Raji (cell line): Measurements from ENCODE around the gene GRK6.
A peak's percentile ranks its signal among the peaks of the same experiment; 100 is the strongest.

ENCODE experiments used
- POLR2A ChIP-seq: IDR thresholded peaks from 2 replicates; pipeline ENCODE4 v1.6.1; 2011; ENCODE audit warnings: low read depth, low read length, control low read depth; ENCODE audit not compliant: insufficient read depth

The GRK6 gene

DNA sequence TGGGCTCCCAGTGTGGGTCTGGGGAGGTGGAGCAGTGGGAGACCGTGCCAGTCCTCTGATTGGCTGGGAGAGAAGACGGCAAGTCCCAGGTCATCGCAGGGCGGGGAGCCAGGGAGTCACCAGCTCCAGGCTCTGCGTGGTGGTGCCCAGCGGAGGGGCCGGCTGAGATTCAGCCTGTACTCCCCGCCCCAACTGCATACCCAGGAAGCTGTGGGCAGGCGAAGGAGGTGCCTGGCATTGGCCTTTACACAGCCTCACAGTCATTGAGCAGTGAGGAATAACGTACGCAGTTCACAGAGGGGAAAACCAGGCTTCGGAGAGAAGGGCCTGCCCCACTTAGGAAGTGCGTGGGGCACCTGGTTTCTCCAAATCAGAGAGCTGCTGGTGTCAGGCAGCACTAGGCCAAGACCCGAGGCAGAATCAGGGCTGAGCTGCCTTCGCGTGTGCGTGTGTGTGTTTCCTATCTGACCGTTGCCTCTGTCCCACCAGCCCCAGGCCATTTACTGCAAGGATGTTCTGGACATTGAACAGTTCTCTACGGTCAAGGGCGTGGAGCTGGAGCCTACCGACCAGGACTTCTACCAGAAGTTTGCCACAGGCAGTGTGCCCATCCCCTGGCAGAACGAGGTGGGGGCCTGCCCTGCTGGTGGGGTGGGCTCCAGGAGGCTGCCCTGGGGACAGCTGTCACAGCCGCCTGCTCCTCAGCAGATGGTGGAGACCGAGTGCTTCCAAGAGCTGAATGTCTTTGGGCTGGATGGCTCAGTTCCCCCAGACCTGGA is 13.9 kb downstream of the GRK6 start:
- no peak for TF ChIP-seq POLR2A

DNA sequence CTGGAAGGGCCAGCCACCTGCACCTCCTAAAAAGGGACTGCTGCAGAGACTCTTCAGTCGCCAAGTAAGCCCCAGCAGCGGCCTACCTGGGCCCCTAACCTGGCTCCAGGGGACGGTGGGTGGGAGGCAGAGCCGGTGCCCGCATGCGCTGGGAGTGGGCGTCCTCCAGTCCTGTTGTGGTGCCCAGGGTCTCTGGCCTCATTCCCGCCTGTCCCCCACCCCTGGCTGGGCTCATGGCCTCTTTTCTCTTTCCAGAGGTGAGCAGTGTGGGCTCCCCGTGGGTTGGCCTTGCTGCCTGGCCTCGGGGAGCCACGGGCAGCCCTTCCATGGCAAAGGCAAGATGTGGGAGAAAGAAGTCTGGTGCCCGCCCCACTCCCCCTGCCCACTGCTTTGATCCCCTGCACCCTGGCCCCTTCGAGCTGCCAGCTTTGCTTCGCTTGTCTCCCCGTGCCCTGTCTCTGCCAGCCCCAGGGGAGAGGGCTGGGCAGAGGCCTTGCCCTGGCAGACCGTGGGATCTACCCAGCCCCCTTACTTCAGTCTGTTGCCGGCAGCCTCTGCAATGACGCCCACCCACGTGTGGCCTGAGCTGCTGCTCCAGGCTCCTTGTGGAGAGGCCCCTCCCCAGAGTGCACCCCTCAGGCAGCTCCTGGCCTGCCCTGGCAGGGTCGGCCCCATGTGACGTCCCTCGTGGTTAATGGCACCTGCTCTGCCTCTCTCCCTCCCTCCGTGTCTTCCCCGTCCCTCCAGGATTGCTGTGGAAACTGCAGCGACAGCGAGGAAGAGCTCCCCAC is 14.7 kb downstream of the GRK6 start:
- no peak for TF ChIP-seq POLR2A

DNA sequence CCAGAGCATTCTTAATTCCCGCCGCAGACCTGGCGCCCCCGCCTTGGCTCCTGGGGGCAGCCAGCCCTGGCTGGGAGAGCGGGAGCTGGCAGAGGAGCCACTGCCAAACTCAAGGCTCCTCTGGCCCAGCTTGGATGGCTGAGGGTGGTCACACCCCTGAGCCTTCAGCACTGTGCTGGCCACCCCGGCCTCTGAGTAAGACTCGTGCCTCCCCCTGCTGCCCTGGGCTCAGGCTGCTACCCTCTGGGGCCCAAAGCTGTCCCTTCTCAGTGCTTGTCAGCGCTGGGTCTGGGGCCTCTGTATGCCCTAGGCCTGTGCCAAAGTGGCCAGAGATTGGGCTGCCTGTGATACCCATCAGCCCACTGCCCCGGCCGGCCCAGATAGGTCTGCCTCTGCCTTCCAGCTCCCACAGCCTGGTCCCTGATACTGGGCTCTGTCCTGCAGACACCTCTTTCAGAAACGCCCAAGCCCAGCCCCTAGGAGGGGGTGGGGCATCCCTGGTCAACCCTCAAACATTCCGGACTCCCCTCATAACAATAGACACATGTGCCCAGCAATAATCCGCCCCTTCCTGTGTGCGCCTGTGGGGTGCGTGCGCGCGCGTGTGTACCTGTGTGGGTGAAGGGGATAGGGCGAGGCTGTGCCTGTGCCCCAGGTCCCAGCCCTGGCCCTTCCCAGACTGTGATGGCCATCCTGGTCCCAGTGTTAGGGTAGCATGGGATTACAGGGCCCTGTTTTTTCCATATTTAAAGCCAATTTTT is 15.8 kb downstream of the GRK6 start:
- TF ChIP-seq POLR2A = no peak

DNA sequence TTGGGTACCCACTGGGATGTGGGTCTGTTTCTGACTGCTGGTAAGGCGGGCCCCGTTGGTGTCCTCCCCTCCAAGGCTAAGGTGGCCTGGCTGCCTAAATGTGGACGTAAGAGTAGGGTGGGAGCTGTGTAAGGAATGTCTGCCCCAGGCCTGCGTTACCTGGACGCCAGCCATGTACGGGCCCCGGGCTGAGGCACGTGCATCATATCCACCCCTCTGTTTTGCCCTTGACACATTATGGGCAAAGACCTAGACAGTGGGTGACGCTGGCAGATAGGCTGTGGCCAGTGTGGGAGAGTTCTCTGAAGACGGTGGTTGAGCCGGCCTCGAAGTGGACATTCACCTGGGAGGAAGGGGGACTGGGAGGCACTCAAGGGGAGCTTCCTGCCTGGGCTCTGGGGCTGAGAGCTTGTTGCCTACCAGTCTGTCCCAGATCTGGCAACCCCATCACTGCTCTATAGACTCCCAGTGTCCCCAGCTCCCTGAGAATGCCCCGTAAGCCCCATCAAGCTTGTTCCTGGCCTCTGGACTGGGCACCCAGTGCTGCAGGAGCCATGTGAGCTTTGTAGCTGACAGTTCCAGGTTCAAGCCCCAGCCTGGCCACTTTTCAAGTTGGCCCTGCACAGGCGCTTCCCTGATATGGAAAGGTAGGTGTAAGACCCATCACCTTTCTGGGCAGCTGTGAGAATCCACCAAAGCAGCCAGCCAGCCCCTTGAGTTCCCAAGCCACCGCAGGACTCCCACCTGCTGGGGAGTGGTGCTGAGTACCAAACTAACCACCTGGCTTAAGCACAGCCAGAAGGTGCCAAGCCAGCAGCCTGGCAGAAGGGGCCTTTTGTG is 16.9 kb downstream of the GRK6 start:
- TF ChIP-seq POLR2A = no peak; the same call in none of the 2 replicates

DNA sequence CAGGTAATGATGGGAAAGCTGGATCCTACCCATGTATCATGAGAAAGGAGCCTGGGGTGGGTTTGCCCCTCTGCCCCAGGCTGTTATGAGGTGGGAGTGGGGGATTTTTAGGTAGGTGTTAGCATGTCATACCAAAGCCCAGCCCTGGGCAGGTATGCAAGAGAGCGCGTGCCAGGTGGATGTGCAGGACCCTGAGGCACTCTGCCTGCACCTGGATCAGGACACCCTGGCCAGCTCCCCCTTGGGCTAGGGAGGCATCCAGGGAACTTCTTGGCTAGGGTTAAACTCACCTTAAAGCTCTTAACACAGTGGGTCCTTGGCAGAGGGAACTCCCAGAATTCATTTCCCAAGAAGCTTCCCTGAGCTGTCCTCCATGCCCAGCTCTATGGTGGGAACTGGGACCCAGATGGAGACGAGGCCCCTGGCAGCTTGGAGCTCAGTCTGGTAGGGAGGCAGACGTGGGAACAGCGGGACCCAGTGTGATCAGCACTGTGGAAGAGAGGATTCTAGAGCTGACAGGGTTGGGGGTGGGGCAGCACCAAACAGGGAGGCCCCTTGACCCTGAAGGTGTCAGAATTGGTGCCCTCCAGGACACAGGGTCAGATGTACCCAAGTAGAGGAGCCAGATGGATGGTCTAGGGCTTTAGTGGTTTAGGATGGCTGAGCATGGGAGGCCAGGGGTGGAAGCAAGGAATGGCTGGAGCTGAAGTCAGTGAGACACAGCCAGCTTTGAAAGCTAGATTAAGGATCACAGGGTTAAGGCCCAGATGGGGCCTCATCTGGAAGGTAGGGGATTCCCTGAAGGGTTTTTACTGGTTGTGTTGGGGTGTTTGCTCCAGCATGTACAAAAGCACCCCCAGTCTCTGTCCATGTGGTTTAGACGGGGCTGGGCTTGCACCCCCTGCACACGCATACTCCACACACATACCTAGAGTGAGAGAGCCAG is 17.9 kb downstream of the GRK6 start:
- peak; percentile 52 for TF ChIP-seq POLR2A

DNA sequence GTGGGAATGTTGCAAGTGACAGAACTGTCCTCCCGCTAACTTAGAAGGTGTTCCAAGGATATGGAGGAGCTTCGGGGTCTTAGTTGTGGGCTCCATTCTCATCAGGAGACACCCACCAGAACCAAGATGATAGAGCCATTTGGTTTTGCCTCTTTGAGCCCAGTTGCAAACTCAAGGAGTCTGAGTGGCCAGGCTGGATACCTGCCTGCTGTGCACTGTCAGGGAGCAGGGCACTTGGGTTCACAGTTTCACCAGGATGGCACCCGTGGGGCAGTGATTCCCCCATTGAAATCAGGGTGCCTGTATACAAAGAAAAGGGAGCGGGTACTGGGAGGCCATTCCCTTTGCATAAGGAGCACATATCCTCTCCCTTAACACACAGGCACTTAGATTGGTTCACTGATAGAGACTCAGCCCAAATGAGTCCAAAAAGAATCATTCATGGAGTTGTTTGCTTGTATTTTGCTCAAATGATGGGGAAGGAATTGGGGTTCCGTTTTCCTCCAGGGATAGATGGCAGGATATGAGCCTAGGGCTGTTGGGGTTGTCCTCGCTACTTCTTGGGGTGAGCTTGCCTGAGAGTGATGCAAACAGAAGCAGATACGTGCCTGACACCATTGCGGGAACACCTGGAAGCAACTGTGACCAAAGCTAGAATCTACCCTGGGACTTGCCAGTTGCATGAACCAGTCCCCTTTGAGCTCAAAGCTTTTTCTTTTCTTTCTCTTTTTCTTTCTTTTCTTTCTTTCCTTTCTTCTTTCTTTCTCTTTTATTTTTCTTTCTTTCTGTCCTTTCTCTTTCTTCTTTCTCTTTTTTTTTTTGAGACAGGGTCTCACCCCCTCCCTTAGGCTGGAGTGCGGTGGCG is 18.8 kb downstream of the GRK6 start:
- peak; percentile 35; the same call in 1 of the 2 replicates for TF ChIP-seq POLR2A

DNA sequence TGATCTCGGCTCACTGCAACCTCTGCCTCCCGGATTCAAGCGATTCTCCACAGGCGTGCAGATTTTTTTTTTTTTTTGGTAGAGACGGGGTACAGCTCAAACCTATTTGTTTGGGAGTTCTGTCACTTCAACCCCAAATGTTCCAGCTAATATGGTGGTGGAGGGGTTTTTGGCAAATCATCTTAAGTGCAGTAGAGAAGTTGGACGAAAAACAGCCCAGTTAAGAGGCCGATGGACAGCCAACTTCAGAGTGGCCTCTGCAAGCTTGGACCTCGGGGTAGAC is 19.4 kb downstream of the GRK6 start:
- no peak for TF ChIP-seq POLR2A

DNA sequence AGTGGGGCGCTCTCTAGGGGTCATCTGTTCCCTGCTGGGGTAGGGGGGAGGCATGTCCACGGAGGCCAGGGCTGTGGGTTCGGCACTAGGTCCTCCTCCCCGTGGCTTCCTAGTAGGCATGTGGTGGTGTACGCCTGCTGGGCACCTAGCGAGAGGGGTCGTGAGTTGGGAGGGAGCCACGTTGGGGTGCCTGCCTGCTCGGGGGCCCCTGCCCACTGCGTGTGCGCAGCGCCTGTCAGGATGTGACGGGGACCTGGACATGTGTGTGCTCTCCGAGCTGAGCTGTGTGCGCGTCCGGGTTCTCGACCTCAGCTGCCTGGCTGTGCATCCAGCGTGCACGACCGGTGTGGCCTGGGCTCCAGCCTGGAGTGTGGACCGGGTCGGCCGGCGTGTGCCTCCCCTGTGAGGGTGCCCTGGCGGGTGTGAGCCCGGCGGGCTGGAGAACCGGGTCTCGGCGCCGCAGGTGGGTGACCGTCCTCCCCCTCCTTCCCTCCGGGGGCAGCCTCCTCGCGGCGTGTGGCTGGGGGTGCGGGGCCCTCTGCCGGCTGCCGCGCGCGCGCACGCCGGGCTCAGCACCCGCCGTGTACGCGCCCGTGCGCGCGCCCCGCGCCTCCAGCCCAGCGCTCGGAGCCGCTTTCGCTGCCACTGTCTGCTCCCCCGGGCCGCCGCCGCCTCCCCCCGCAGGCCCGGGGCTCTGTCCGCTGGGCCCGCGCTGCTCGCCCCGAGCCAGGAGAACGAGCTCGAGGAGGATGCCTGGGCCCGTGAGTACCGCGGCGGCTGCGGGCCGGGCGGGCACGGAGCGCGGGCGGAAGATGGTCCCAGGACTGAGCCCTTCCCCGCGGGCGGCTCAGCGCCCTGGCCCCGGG is 20.0 kb downstream of the GRK6 start, which contains the start of gene PRR7:
Gene PRR7, plus strand, starts transcription at position 615 of the 866 bp plus-strand sequence. CDS start 8,254 bp downstream, outside the sequence.
- TF ChIP-seq POLR2A = peak; percentile 74

DNA sequence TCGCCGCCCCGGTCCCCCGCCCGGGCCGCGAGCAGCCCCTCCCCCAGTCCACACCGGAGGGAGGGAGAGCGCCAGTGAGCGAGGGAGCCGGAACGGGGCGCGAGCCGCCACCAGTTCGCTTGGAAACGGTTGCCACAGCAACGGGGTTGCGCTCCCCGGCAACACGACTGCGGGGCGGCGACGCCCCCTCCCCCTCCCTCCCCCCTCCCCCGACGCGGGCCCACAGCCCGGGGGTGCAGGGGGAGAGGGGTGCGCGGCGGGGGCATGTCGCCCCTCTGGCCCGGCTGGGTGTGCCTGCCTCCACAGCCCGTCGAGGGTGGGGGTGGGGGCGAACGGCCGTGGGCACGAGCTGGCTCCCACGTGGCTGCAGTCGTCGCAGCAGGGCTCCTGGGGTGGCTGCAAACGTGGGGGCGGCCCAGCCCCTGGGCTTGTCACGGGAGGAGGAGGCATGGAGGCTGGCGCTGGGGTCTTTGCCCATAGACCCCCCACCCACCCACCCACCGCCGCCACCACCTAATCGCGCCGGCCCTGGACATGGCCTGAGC is 20.7 kb downstream of the GRK6 start:
- 0 out of 2 replicates have a peak, but pooled peaks have one; percentile 9 for TF ChIP-seq POLR2A

DNA sequence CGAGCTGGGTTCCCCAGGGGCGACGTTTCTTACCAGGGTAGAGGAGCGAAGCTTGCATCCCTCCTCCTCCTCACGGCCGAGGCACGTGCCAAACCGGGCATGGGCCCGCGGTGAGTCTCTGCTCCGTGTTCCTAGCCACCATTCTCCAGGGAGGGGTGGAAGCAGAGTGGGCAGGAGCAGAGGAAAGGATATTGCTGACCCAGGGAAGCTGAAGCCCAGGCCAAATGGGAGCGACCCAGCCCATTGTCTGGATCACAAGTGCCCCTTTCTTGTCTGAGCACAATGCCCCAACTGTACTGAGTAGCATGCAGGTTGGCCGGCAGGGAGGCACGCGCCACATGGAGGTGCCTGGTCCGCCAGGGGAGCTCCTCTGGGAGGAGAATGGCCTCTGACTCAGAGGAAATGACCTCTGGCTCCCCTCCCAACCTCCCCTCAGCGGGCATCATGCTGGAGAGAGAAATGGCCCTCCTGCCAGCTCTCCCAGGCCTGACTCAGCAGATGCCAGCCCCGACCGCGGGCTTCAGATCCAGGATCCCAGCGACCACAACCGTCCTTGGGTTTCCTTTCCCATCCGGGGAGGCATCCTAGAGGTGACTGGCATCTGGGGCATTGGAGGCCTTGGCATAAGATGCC is 21.3 kb downstream of the GRK6 start:
- TF ChIP-seq POLR2A = peak; percentile 45; the same call in 1 of the 2 replicates

DNA sequence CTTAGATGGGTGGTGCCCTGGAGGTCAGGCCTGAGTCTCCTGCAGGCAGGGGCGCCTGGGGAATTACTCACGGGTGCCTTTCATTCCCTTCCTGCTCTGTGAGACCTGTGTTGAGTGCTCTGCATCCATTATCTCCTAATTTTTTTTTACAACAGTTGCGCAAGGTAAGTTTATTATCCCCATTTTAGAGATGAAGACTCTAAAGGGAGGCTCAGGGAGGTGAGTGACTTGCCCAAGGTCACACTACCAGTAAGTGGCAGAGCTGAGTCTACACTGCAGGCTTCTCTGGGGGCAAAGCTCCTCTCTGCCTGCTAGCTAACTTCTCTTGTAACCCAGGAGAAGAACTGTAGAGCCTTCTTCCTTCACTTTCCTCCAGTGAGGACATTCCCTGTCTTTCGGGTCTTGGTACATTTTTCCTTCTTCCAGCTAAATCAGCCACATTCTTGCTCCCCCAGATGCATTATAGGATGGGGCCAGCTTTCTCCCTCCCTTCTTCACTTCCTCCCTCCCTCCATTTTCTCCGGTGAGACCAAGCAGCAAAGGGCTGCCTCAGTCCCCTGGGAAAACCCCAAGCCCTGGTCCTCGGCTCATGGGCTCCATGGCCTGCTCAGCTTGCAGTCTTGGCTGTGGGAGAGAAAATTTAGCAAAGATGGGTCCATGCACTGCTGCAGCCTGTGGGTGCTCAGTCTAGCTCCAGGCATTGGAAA is 21.9 kb downstream of the GRK6 start:
- no peak for TF ChIP-seq POLR2A
